Smooth muscle cell (in vitro differentiated cells): Measurements from ENCODE around the gene CCL23. TPM values are rescaled to one million over a fixed set of nuclear protein-coding genes. Genes with fewer than 3 reads are reported as not detected.

Experiments
- DNase-seq: peaks from one replicate; lab custom pipeline; 2025; ENCODE audit not compliant: unreplicated experiment; lab: John Stamatoyannopoulos, UW
- H2AFZ ChIP-seq: fragments of 200-600 bp; sonication (generic); 2 replicates; pipeline ENCODE4 v1.6.0; 2016; ENCODE audit warnings: antibody characterized with exemption, low read depth, mild to moderate bottlenecking
- H3F3A ChIP-seq: fragments of 200-600 bp; sonication (generic); 2 replicates; pipeline ENCODE4 v1.6.0; 2017; ENCODE audit warnings: antibody characterized with exemption, low read depth
- H3K27ac ChIP-seq: fragments of 200-600 bp; sonication (generic); 2 replicates; pipeline ENCODE4 v1.5.1; 2016; ENCODE audit warnings: low read depth, mild to moderate bottlenecking
- H3K27me3 ChIP-seq: fragments of 200-600 bp; sonication (generic); 2 replicates; pipeline ENCODE4 v1.6.1; 2016; ENCODE audit warnings: low read depth, mild to moderate bottlenecking
- H3K36me3 ChIP-seq: fragments of 200-600 bp; sonication (generic); 2 replicates; pipeline ENCODE4 v1.5.1; 2016; ENCODE audit warnings: low read depth
- H3K4me1 ChIP-seq: fragments of 200-600 bp; sonication (generic); 2 replicates; pipeline ENCODE4 v1.5.1; 2016; ENCODE audit warnings: low read depth
- H3K4me2 ChIP-seq: fragments of 200-600 bp; sonication (generic); 2 replicates; pipeline ENCODE4 v1.6.0; 2016; ENCODE audit warnings: mild to moderate bottlenecking
- H3K4me3 ChIP-seq: fragments of 200-600 bp; sonication (generic); 2 replicates; pipeline ENCODE4 v1.5.1; 2016; ENCODE audit warnings: mild to moderate bottlenecking
- H3K79me2 ChIP-seq: fragments of 200-600 bp; sonication (generic); 2 replicates; pipeline ENCODE4 v1.6.0; 2016; ENCODE audit warnings: low read depth, mild to moderate bottlenecking
- H3K9ac ChIP-seq: fragments of 200-600 bp; sonication (generic); 2 replicates; pipeline ENCODE4 v1.6.0; 2016; ENCODE audit warnings: low read depth
- H3K9me3 ChIP-seq: fragments of 200-600 bp; sonication (generic); replicated peaks from 2 replicates; pipeline ENCODE4 v1.5.1; 2016; ENCODE audit warnings: low read depth
- H4K20me1 ChIP-seq: fragments of 200-600 bp; sonication (generic); 2 replicates; pipeline ENCODE4 v1.6.0; 2016; ENCODE audit warnings: low read depth
- WGBS: methylation state at CpG from one replicate; pipeline ENCODE4 v1.1.7; 2016; ENCODE audit warnings: low lambda C conversion rate; 5-methylcytosine and 5-hydroxymethylcytosine counted together
- polyA plus RNA-seq: library from polyadenylated mRNA; unstranded; fragments of >200 nt; fragmentation: Nextera tagmentation; extraction: Ambion mirVana; gene quantifications from 2 replicates; pipeline ENCODE4 v1.2.1, GENCODE V29; 2016
- total RNA-seq: library from RNA; depleted of rRNA; stranded (reverse); fragments of >200 nt; gene quantifications from 2 replicates; pipeline ENCODE4 v1.2.3, GENCODE V29; 2014
- TF ChIP-seq, protein P1 (sequence below): fragments of 200-600 bp; sonication (generic); IDR thresholded peaks from 2 replicates; pipeline ENCODE4 v1.5.1; 2017; ENCODE audit warnings: borderline replicate concordance, mild to moderate bottlenecking, antibody characterized with exemption; ENCODE audit not compliant: insufficient read depth, poor library complexity, severe bottlenecking

CCL23 gene
- total and polyA plus RNA-seq, 2 experiments from 2014 or later, result not detected

DNA sequence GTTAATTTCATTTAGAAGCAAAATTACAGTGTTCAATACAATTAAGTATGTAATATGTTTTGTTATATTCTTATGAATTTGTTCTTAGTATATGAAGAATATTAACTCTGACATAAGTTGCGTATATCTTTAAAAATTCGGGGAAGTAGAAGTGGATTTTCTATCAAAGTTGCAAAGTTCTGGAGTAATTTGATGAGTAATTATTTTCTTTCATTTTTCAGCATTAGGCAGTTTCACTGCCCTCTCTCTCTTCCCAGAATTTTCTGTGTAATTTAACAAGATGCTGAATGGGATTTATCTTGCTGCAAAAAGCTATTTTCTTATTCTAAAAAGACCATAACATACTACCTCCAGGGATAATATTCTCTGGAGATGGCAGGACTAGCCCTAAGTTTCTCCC is 37.4 kb upstream of the CCL23 start:
- Histone ChIP-seq H3K79me2 (no peaks in the 10 kb centered on the region), H3K27ac (no peak overlapping the region), H3F3A (no peaks in the 10 kb centered on the region), H4K20me1 (no peaks in the 10 kb centered on the region), H3K9ac (no peak overlapping the region), H3K36me3 (no peaks in the 10 kb centered on the region), H2AFZ (no peak overlapping the region), H3K4me1 (no peaks in the 10 kb centered on the region), H3K4me2 (no peak overlapping the region), H3K27me3 (no peaks in the 10 kb centered on the region), H3K9me3 (no peaks in the 10 kb centered on the region), H3K4me3 (no peak overlapping the region)
- no peak for DNase-seq
- TF ChIP-seq, protein P1, sequence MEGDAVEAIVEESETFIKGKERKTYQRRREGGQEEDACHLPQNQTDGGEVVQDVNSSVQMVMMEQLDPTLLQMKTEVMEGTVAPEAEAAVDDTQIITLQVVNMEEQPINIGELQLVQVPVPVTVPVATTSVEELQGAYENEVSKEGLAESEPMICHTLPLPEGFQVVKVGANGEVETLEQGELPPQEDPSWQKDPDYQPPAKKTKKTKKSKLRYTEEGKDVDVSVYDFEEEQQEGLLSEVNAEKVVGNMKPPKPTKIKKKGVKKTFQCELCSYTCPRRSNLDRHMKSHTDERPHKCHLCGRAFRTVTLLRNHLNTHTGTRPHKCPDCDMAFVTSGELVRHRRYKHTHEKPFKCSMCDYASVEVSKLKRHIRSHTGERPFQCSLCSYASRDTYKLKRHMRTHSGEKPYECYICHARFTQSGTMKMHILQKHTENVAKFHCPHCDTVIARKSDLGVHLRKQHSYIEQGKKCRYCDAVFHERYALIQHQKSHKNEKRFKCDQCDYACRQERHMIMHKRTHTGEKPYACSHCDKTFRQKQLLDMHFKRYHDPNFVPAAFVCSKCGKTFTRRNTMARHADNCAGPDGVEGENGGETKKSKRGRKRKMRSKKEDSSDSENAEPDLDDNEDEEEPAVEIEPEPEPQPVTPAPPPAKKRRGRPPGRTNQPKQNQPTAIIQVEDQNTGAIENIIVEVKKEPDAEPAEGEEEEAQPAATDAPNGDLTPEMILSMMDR, result no peak
- 83% methylated on average over 2 of the region's 2 CpGs for WGBS

DNA sequence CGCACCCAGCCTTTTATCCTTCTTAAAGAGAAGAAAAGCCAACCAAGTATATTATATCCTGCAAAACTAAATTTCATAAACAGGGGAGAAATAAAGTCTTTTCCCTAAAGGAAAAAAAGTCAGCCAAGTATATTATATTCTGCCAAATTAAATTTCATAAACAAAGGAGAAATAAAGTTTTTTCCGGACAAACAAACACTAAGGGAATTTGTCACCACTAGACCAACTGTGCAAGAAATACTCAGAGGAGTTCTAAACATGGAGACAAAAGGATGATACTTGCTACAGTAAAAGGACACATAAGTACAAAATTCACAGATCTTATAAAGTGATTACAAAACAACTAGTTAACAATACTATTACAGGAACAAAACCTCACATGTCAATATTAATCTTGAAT is 31.9 kb upstream of the CCL23 start:
- H3K4me1 ChIP-seq, result no peaks in the 10 kb centered on the region
- no peak overlapping the region for H3K4me2 ChIP-seq
- no peaks in the 10 kb centered on the region for H3K9me3 ChIP-seq
- H3K9ac ChIP-seq, result no peak overlapping the region
- H4K20me1 ChIP-seq, result no peaks in the 10 kb centered on the region
- no peak overlapping the region for H3K4me3 ChIP-seq
- TF ChIP-seq, protein P1, result no peak
- no peaks in the 10 kb centered on the region for H3K79me2 ChIP-seq
- no peaks in the 10 kb centered on the region for H3K36me3 ChIP-seq
- no peak overlapping the region for H3K27ac ChIP-seq
- 94% methylated on average over 2 of the region's 2 CpGs for WGBS
- H3F3A ChIP-seq, result no peaks in the 10 kb centered on the region
- no peaks in the 10 kb centered on the region for H3K27me3 ChIP-seq
- DNase-seq, result no peak
- no peak overlapping the region for H2AFZ ChIP-seq

DNA sequence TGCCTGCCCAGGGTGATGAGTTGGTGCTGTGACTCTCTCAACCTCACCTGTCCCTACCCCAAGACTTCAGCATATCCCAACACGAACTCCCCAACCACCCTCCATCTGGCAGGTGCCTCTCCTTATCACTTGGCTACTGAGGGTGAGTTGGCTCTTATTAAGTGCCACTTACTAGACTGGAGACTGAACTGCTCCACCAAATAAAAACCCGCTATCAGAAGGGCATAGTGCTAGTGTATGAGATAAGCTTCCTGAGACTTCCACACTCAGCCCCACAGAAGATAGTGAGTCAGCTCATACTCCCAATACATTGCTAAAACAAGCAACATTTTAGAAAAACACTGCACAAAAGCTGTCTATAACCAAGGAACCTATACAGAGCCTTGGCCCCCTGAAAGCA is 30.3 kb upstream of the CCL23 start:
- Histone ChIP-seq H3K9ac (no peak overlapping the region), H3K9me3 (no peaks in the 10 kb centered on the region), H3K27me3 (no peaks in the 10 kb centered on the region), H3K36me3 (no peaks in the 10 kb centered on the region), H4K20me1 (no peaks in the 10 kb centered on the region), H3K79me2 (no peaks in the 10 kb centered on the region), H2AFZ (no peak overlapping the region), H3K4me1 (no peaks in the 10 kb centered on the region), H3K4me3 (no peak overlapping the region), H3F3A (no peaks in the 10 kb centered on the region), H3K27ac (no peak overlapping the region), H3K4me2 (no peak overlapping the region)
- no peak for DNase-seq
- 86% methylated on average over 2 of the region's 2 CpGs for WGBS
- TF ChIP-seq, protein P1, result no peak

DNA sequence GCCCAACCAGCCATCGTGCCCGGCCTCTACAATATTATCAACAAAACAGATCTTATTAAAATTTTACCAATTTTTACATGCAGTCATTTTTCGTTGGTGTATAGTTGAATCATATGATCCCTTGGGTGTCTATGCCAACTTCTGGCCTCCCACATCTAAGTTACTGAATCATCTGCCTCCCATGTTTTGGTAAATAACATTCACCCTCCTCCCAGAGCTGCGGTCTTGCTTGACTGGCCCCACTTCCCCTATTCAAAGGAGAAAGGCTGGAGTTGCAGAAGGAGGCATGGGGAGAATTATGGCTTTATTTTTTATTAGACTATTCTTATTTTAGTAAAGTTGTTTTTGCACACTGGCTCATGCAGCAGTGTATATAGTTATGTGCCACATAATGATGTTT is 18.5 kb upstream of the CCL23 start:
- Histone ChIP-seq H3K4me1 (no peaks in the 10 kb centered on the region), H4K20me1 (no peaks in the 10 kb centered on the region), H3K4me3 (no peak overlapping the region), H3K27ac (no peak overlapping the region), H3K9me3 (no peaks in the 10 kb centered on the region), H3F3A (no peaks in the 10 kb centered on the region), H3K79me2 (no peaks in the 10 kb centered on the region), H3K9ac (no peak overlapping the region), H3K4me2 (no peak overlapping the region), H3K27me3 (no peaks in the 10 kb centered on the region), H2AFZ (no peak overlapping the region), H3K36me3 (no peaks in the 10 kb centered on the region)
- no peak for DNase-seq
- TF ChIP-seq, protein P1, result no peak
- 93% methylated on average over 4 of the region's 4 CpGs for WGBS
